Measurements from ENCODE around the gene ITGA3. TPM values are rescaled to one million over a fixed set of nuclear protein-coding genes. Genes with fewer than 3 reads are reported as not detected.

Gene ITGA3
- total RNA-seq, 1 donor, result 266 TPM

DNA sequence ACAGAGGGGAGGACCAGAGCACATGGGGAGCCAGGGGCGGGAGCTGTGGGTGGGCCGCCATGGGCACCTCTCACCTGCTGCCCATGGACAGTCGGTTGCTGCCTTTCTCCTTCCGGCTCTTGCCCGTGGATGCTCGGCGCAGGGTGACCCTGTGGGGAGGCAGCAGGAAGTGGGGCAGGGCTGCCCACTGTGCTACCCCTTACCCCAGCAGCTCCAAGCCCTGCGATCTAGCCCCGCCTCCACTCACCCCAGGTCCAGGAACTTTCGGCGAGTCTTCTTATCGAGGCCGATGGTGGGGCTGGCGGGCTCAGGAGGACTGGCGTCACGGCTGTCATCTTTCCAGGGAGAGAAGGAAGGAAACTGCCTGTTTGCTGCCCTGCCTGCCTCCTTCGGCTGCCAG lies 59.8 kb downstream of the ITGA3 start:
- no peak for DNase-seq (ENCODE audit: low read depth)

GRCh38 chr17:50117202-50118051 lies 61.5 kb downstream of the ITGA3 start:
- peak; percentile 62 for TF ChIP-seq CTCF (IDR thresholded peaks at IDR 0.05; ENCODE audit: insufficient read depth, low read depth, low read length)
- no peak overlapping the region for H3K4me3 ChIP-seq (ENCODE audit: low read depth, low read length)
- DNase-seq (ENCODE audit: low read depth), result peak; percentile 56

More for the DNA sequence above, 59.8 kb downstream of the ITGA3 start:
- TF ChIP-seq CTCF (IDR thresholded peaks at IDR 0.05; ENCODE audit: insufficient read depth, low read depth, low read length), result no peak
- H3K4me3 ChIP-seq (ENCODE audit: low read depth, low read length), result no peak overlapping the region

DNA sequence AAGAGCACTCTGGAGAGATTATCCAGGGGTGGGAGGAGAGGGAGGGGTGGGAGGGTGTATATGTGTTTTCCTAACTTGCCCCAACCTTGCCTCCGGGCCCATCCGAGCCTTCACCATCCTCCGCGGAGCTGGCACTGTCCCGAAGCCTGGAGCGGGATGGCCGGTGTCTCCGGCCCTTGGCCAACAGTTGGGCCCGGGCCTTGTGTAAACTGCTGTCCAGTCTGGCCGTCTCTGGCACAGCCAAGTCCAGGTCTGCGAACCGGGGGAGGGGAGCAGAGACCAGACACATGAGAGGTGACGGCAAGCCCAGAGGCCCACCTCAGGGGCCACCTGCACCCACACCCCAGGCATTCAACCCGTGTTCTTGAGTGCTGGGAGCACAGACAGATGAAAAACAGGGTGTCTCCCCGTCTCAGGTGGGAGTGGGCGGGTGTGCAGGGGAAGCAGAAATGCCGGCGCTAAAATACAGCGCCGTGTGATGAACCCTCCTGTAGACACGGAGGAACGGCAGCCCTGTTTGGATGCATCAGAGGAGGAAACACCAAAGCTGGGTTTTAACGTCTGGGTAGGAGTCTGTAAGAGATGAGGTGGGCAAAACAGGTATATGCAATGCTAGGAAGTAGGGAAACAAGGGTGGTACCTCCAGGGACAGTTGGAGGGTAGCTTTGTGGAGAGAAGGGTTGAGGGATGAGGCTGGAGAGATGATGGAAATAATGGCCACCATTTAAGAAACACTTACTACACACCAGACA lies 62.3 kb downstream of the ITGA3 start:
- no peak for DNase-seq (ENCODE audit: low read depth)
- H3K4me3 ChIP-seq (ENCODE audit: low read depth, low read length), result no peak overlapping the region
- TF ChIP-seq CTCF (IDR thresholded peaks at IDR 0.05; ENCODE audit: insufficient read depth, low read depth, low read length), result no peak

GRCh38 chr17:50118828-50119218 lies 62.9 kb downstream of the ITGA3 start:
- H3K4me3 ChIP-seq (ENCODE audit: low read depth, low read length), result no peak overlapping the region
- TF ChIP-seq CTCF (IDR thresholded peaks at IDR 0.05; ENCODE audit: insufficient read depth, low read depth, low read length), result no peak
- no peak for DNase-seq (ENCODE audit: low read depth)

DNA sequence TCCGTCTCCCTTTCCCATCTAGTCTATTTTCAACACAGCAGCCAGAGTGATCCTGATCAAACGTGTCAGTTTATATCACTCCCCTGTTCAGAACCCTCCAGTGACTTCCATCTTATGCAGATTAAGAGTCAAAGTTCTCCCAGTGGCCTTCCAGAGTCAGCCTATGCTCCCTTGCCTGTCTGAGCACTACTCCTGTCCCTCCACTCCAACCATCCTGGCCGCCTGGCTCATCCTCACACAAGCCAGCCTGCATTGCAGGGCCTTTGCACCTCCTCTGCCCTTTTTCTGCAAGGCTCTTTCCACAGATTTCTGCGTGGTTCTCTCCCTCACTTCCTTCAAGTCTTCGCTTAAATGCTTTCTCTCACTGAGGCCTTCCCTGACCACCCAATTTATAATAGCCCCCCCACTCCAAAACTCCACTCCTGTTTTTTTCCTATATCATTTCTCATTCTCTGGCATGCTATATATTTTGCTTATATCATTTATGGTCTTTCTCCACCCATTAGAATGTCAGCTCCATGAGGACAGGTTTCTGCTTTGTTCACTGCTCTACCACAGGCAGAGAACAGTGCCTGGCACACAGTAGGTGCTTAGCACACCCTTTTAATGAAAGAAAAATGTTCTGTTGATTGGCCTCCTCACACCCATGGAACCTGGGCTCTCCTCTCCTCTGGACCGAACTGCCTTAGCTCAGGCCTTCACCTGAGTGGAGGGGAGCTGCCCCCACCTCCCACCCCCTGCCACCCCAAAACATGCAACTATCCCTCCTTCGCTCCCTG lies 64.8 kb downstream of the ITGA3 start:
- DNase-seq (ENCODE audit: low read depth), result no peak
- no peak for TF ChIP-seq CTCF (IDR thresholded peaks at IDR 0.05; ENCODE audit: insufficient read depth, low read depth, low read length)

DNA sequence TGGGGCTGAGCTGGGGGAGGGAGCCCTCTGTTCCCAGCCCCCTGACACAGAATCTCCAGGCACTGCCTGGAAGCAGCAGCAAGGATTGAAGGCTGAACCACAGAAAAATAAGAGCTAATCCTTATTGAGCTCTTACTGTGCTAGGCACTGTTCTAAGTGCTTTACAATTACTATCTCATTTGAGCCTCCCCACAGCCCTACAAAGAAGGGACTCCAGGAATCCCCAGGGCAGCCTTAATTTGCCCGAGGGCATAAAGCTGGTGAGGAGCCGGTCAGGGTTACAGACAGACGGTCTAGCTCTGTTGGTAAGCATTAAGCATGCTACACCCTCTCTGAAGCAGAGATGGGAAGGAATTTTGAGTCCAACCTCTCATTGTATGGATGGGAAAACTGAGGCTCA lies 67.0 kb downstream of the ITGA3 start:
- no peak for DNase-seq (ENCODE audit: low read depth)
- TF ChIP-seq CTCF (IDR thresholded peaks at IDR 0.05; ENCODE audit: insufficient read depth, low read depth, low read length), result no peak
- H3K4me3 ChIP-seq (ENCODE audit: low read depth, low read length), result no peak overlapping the region

More for the DNA sequence above, 64.8 kb downstream of the ITGA3 start:
- H3K4me3 ChIP-seq (ENCODE audit: low read depth, low read length), result no peak overlapping the region
